Astrocyte (in vitro differentiated cells and primary cell): ENCODE data around the gene ACHE.

ENCODE experiments used
- CTCF ChIP-seq: IDR thresholded peaks from 2 replicates; pipeline ENCODE4 v1.5.1; 2011; ENCODE audit warnings: low read depth, mild to moderate bottlenecking, inconsistent platforms, low read length, moderate library complexity; ENCODE audit not compliant: insufficient read depth
- EZH2 ChIP-seq: IDR thresholded peaks from 2 replicates; pipeline ENCODE4 v1.6.1; 2012; ENCODE audit warnings: mild to moderate bottlenecking, low read length, inconsistent platforms; ENCODE audit not compliant: insufficient read depth

GRCh38 chr7:100933734-100934133 is 38.0 kb upstream of the ACHE start:
- TF ChIP-seq EZH2, result no peak
- TF ChIP-seq CTCF, result no peak
